Endothelial cell of umbilical vein (primary cell): Measurements from ENCODE around the gene ABL1. TPM values are rescaled to one million over a fixed set of nuclear protein-coding genes. Genes with fewer than 3 reads are reported as not detected.

Source experiments
- BruUV-seq: library from RNA; stranded (reverse); fragments of 400-500 nt; replicated peaks from 2 replicates; lab custom pipeline; 2021; lab: Mats Ljungman, UMichigan
- CTCF ChIA-PET: fragments of 300-600, 350-600 bp; sonication (Branson Sonifier 250); formaldehyde crosslinking; loops from one replicate; lab custom pipeline; 2021; ENCODE audit warnings: antibody characterized with exemption, inconsistent platforms; lab: Charles Lee
- POLR2A ChIA-PET: fragments of 300-600, 350-600 bp; sonication (Branson Sonifier 250); formaldehyde crosslinking; loops from one replicate; lab custom pipeline; 2021; ENCODE audit warnings: antibody characterized with exemption, inconsistent platforms; lab: Charles Lee
- DNase-seq: peaks from one replicate; pipeline ENCODE4 v3.0.0-alpha.2; 2011; ENCODE audit warnings: low read depth, low spot score
- FAIRE-seq: peaks from 2 replicates; lab custom pipeline; 2011; peaks lifted over from hg19 to GRCh38; lab: Jason Lieb, UNC
- H2AFZ ChIP-seq: 2 replicates; pipeline ENCODE4 v1.6.0; 2012; ENCODE audit warnings: low read depth, low read length, control low read depth, inconsistent platforms
- H3K27ac ChIP-seq: 2 replicates; pipeline ENCODE4 v1.5.1; 2011; ENCODE audit warnings: low read depth, mild to moderate bottlenecking, control low read depth, low read length, moderate library complexity; ENCODE audit not compliant: insufficient read depth
- H3K27me3 ChIP-seq, 2 experiments: 2 replicates each; pipeline versions ENCODE4 v1.6.0 to v1.6.1; 2011; ENCODE audit warnings: low read length in 2 of 2, mixed read lengths in 1 of 2; ENCODE audit not compliant: control insufficient read depth in 2 of 2, insufficient read depth in 2 of 2
- H3K36me3 ChIP-seq, 2 experiments: 2 replicates in 1 of 2; 3 replicates in 1 of 2; pipeline ENCODE4 v1.5.1; 2011; ENCODE audit warnings: low read length in 2 of 2, mild to moderate bottlenecking in 1 of 2, moderate library complexity in 1 of 2; ENCODE audit not compliant: control insufficient read depth in 2 of 2, insufficient read depth in 2 of 2; ENCODE audit errors: extremely low read depth in 1 of 2
- H3K4me1 ChIP-seq: 3 replicates; pipeline ENCODE4 v1.5.1; 2011; ENCODE audit warnings: mild to moderate bottlenecking, low read length; ENCODE audit not compliant: control insufficient read depth, insufficient read depth; ENCODE audit errors: extremely low read depth
- H3K4me2 ChIP-seq: 2 replicates; pipeline ENCODE4 v1.6.1; 2011; ENCODE audit warnings: low read length, control low read depth, mixed read lengths; ENCODE audit not compliant: insufficient read depth
- H3K4me3 ChIP-seq, 3 experiments: fragments of 200-600 bp in 1 of 3; sonication (generic), shearing (Covaris generic) in 1 of 3; replicated peaks in 1 of 3; 2 replicates each; pipeline ENCODE4 v1.5.1; 2011 to 2016; ENCODE audit warnings: control low read depth in 3 of 3, low read length in 3 of 3, mild to moderate bottlenecking in 2 of 3, inconsistent platforms in 1 of 3, low read depth in 1 of 3, moderate library complexity in 1 of 3; ENCODE audit not compliant: insufficient read depth in 1 of 3
- H3K79me2 ChIP-seq: 2 replicates; pipeline ENCODE4 v1.6.0; 2012; ENCODE audit warnings: low read length, inconsistent platforms; ENCODE audit not compliant: control insufficient read depth, insufficient read depth
- H3K9ac ChIP-seq: replicated peaks from 2 replicates; pipeline ENCODE3; 2011; ENCODE audit warnings: low read length, control low read depth; ENCODE audit not compliant: insufficient read depth; ENCODE audit errors: extremely low read depth
- H3K9me1 ChIP-seq: replicated peaks from 3 replicates; pipeline ENCODE4 v1.6.0; 2011; ENCODE audit warnings: mild to moderate bottlenecking, low read length; ENCODE audit not compliant: control insufficient read depth, insufficient read depth; ENCODE audit errors: extremely low read depth
- H3K9me3 ChIP-seq: replicated peaks from 2 replicates; pipeline ENCODE4 v1.5.1; 2012; ENCODE audit warnings: low read length, inconsistent platforms; ENCODE audit not compliant: control insufficient read depth, insufficient read depth
- H4K20me1 ChIP-seq: replicated peaks from 2 replicates; pipeline ENCODE3; 2011; ENCODE audit warnings: mild to moderate bottlenecking, low read length; ENCODE audit not compliant: control insufficient read depth, insufficient read depth; ENCODE audit errors: extremely low read depth
- JUN ChIP-seq: IDR thresholded peaks from 2 replicates; pipeline ENCODE4 v1.6.1; 2011; ENCODE audit warnings: borderline replicate concordance, low read depth; ENCODE audit not compliant: insufficient read length, insufficient read depth
- MYC ChIP-seq: IDR thresholded peaks from one replicate; pipeline ENCODE4 v1.6.1; 2011; ENCODE audit warnings: mild to moderate bottlenecking, low read depth, low read length
- POLR2A ChIP-seq: IDR thresholded peaks from 2 replicates; pipeline ENCODE4 v1.6.1; 2012; ENCODE audit warnings: low read depth, mild to moderate bottlenecking, control low read depth, low read length
- POLR2AphosphoS5 ChIP-seq: IDR thresholded peaks from 2 replicates; pipeline ENCODE4 v1.6.1; 2012; ENCODE audit warnings: low read depth, mild to moderate bottlenecking, control low read depth, low read length, moderate library complexity; ENCODE audit not compliant: insufficient read depth
- dilution Hi-C: fragments of 300-500 bp; cut with MboI; formaldehyde crosslinking; loops from one replicate; pipeline ENCODE4 v1.15.0; 2019; ENCODE audit warnings: low sequenced_read_pairs; ENCODE audit not compliant: extremely low pct_ligation_motif_present
- intact Hi-C: fragments of 100-400 bp; cut with micrococcal nuclease; formaldehyde crosslinking; loops from one replicate; pipeline ENCODE4 v1.10.0; 2022
- polyA plus RNA-seq, 4 experiments: library from polyadenylated mRNA; depleted of rRNA in 3 of 4; stranded (reverse) in 3 of 4; unstranded in 1 of 4; fragments of >200 nt; gene quantifications; 2 replicates each; pipeline versions ENCODE4 v1.2.1 to v1.2.3, GENCODE V29; 2011 to 2012; ENCODE audit warnings: missing spikeins in 1 of 4
- total RNA-seq: library from RNA; stranded (reverse); gene quantifications from 2 replicates; pipeline ENCODE4 v1.2.3, GENCODE V29; 2021
- TF ChIP-seq, protein P1 (sequence below), 2 donors: IDR thresholded peaks; 1 replicate in 1 of 2; 2 replicates in 1 of 2; pipeline ENCODE4 v1.5.1; 2011; ENCODE audit warnings: low read length in 2 of 2, mild to moderate bottlenecking in 2 of 2, moderate library complexity in 2 of 2, control low read depth in 1 of 2, inconsistent platforms in 1 of 2, low read depth in 1 of 2; ENCODE audit not compliant: insufficient read depth in 1 of 2; ENCODE audit errors: extremely low read depth in 1 of 2

The ABL1 gene
- total and polyA plus RNA-seq, 2 donors (not counting 3 experiments of a cell fraction or from before 2014, with no cell fraction given) = 32.1 to 87.1 TPM

DNA sequence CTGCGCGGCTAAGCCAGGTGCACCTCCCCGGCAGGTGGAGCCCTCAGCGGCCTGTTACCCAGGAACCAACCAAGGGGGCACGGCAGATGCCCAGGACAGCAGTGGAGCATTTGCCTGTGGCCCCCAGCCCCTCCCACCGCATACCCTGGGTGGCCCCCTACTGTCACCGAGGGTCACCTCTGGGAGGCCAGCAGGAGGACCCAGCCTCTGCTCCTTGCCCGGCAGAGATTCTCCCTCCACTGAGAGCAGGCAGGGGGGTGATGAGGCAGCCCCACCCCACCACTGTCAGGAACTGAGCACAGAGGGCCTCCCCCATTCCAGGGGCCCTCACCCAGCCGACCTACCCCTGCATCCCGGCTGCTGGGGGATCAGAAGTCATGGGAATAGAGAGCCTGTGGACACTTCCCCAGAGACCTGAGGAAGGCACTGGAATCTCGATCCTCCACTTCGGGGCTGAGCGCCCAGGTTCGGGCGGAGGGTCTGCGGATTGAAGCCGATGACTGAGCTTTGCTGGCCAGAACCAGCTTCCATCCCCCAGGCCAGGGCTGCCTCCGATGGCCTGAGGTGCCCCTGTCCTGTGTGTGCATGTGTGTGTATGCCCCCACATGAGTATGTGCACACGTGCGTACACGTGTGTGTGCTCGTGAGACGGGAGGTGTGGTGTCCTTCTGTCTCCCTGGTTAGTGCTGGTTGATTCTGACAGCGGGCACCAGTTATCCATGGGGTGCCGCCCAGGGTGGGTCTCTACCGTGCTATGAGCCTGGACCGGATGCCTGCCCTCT, 61.4 kb downstream of the ABL1 start, which contains the start of gene QRFP:
Gene QRFP, minus strand, starts transcription at position 580 of the 782 bp plus-strand sequence. CDS start 2,974 bp downstream, outside the sequence.
- Histone ChIP-seq H4K20me1 (no peaks in the 10 kb centered on the region), H3K4me1 (no peaks in the 10 kb centered on the region), H3K27me3 (no peaks in the 10 kb centered on the region), H3K9me3 (no peaks in the 10 kb centered on the region), H3K36me3 (peaks cover 2 to 13% of the 10 kb centered on the region in 2 experiments), H3K9ac (no peak within 1 kb of the TSS), H3K4me2 (no peak within 1 kb of the TSS), H3K27ac (no peak within 1 kb of the TSS), H3K4me3 (no peak within 1 kb of the TSS), H3K9me1 (no peaks in the 10 kb centered on the region), H2AFZ (no peak within 1 kb of the TSS), H3K79me2 (no peaks in the 10 kb centered on the region)
- intact Hi-C loops (no loop called here), dilution Hi-C loops (no loop called here)
- POLR2A ChIA-PET = no interaction called here
- FAIRE-seq = no peak
- TF ChIP-seq, protein P1, sequence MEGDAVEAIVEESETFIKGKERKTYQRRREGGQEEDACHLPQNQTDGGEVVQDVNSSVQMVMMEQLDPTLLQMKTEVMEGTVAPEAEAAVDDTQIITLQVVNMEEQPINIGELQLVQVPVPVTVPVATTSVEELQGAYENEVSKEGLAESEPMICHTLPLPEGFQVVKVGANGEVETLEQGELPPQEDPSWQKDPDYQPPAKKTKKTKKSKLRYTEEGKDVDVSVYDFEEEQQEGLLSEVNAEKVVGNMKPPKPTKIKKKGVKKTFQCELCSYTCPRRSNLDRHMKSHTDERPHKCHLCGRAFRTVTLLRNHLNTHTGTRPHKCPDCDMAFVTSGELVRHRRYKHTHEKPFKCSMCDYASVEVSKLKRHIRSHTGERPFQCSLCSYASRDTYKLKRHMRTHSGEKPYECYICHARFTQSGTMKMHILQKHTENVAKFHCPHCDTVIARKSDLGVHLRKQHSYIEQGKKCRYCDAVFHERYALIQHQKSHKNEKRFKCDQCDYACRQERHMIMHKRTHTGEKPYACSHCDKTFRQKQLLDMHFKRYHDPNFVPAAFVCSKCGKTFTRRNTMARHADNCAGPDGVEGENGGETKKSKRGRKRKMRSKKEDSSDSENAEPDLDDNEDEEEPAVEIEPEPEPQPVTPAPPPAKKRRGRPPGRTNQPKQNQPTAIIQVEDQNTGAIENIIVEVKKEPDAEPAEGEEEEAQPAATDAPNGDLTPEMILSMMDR (IDR thresholded peaks at IDR 0.05; ENCODE audit: extremely low read depth in 1 of 2, insufficient read depth in 1 of 2, low read depth in 1 of 2, low read length in 2 of 2) = no peak
- TF ChIP-seq MYC = no peak
- TF ChIP-seq POLR2A = no peak
- TF ChIP-seq JUN = no peak
- TF ChIP-seq POLR2AphosphoS5 = no peak
- no TSS peak for BruUV-seq
- DNase-seq = no peak
- CTCF ChIA-PET = interaction anchor here (0.6 to 3.3 kb wide), 2 partner anchors 102 to 143 kb away, joined by 3 to 46 read pairs; no protein-coding TSS in a partner anchor
